ENCODE results near the gene PRR36. TPM values are rescaled to one million over a fixed set of nuclear protein-coding genes. Genes with fewer than 3 reads are reported as not detected.

The PRR36 gene
- polyA plus RNA-seq, 2 of the 4 experiments (the other 2 are of a cell fraction), result 0.04 to 0.35 TPM

DNA sequence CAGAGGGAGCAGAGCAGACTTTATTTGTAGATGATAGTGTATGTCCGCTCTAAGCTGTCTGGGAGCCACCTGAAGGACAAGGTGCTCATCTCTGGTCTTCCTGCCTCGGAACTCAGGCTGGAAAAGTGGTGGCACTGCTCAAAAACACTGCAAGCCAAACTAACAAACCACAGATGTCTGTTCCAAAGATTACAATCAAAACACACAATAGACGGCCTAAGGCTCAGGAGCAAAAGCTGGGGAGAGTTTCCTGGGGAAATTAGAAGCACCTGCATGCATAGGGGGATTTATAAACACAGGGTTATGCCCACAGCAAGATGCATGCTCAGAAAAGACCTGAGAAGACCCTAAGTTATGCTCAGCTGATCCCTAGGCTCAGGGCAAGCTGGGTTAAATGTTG lies 53.6 kb downstream of the PRR36 start:
- DNase-seq (ENCODE audit: low read depth in 1 of 2, low spot score in 1 of 2) (no peak), ATAC-seq (no peak), FAIRE-seq (no peak)
- TF ChIP-seq, protein P1, sequence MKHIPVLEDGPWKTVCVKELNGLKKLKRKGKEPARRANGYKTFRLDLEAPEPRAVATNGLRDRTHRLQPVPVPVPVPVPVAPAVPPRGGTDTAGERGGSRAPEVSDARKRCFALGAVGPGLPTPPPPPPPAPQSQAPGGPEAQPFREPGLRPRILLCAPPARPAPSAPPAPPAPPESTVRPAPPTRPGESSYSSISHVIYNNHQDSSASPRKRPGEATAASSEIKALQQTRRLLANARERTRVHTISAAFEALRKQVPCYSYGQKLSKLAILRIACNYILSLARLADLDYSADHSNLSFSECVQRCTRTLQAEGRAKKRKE (CRISPR knock-in tag; IDR thresholded peaks at IDR 0.05; ENCODE audit: low read depth), result no peak
- TF ChIP-seq, protein P2, sequence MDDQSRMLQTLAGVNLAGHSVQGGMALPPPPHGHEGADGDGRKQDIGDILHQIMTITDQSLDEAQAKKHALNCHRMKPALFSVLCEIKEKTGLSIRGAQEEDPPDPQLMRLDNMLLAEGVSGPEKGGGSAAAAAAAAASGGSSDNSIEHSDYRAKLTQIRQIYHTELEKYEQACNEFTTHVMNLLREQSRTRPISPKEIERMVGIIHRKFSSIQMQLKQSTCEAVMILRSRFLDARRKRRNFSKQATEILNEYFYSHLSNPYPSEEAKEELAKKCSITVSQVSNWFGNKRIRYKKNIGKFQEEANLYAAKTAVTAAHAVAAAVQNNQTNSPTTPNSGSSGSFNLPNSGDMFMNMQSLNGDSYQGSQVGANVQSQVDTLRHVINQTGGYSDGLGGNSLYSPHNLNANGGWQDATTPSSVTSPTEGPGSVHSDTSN (IDR thresholded peaks at IDR 0.05), result no peak
- TF ChIP-seq JUN (IDR thresholded peaks at IDR 0.05) (no peak), EHF (CRISPR knock-in tag; IDR thresholded peaks at IDR 0.05) (no peak), MAFK (IDR thresholded peaks at IDR 0.05; ENCODE audit: partially characterized antibody) (no peak), RFX5 (IDR thresholded peaks at IDR 0.05) (no peak)
- no peaks in the 10 kb centered on the region for H3K9me3 ChIP-seq
- H3K27ac ChIP-seq, result no peak overlapping the region
- POLR2A ChIA-PET, result no interaction called here
- no peaks in the 10 kb centered on the region for H3K4me1 ChIP-seq
- no peak overlapping the region for H3K4me3 ChIP-seq
- no peak overlapping the region for H3K4me2 ChIP-seq
- CTCF ChIA-PET, result interaction anchor here (1.2 to 2.2 kb wide), 3 partner anchors 9 to 139 kb away, joined by 3 to 7 read pairs (median 5); partner anchors contain the start of gene TRAPPC5
- WGBS (ENCODE audit: missing lambda C conversion rate), result 36% methylated on average over 3 of the region's 3 CpGs

DNA sequence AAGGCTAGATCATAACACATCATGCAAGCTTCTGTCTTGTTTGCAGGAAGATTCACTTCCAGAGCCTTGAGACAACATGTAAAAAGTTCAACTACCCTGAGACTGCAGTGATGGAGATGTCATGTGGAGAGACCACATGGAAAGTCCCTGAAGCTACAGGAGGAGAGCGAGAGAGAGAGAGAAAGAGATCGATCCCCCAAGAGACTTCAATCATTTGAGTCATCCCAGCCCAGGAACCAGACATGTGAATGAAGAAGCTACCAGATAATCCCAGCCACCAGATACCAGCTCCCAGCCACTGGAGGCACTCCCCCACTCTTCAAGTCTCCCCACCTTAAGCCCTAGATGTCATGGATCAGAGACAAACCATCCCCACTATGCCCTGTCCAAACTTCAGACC lies 54.9 kb downstream of the PRR36 start:
- Histone ChIP-seq H3K9me3 (no peaks in the 10 kb centered on the region), H3K4me1 (no peaks in the 10 kb centered on the region), H3K4me2 (no peak overlapping the region), H3K4me3 (no peak overlapping the region), H3K27ac (no peak overlapping the region)
- no peak for FAIRE-seq
- TF ChIP-seq CHD4 (IDR thresholded peaks at IDR 0.05; ENCODE audit: borderline replicate concordance), result no peak
- no peak for TF ChIP-seq FOSB (CRISPR knock-in tag; IDR thresholded peaks at IDR 0.05)
- TF ChIP-seq, protein P3, sequence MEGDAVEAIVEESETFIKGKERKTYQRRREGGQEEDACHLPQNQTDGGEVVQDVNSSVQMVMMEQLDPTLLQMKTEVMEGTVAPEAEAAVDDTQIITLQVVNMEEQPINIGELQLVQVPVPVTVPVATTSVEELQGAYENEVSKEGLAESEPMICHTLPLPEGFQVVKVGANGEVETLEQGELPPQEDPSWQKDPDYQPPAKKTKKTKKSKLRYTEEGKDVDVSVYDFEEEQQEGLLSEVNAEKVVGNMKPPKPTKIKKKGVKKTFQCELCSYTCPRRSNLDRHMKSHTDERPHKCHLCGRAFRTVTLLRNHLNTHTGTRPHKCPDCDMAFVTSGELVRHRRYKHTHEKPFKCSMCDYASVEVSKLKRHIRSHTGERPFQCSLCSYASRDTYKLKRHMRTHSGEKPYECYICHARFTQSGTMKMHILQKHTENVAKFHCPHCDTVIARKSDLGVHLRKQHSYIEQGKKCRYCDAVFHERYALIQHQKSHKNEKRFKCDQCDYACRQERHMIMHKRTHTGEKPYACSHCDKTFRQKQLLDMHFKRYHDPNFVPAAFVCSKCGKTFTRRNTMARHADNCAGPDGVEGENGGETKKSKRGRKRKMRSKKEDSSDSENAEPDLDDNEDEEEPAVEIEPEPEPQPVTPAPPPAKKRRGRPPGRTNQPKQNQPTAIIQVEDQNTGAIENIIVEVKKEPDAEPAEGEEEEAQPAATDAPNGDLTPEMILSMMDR (IDR thresholded peaks at IDR 0.05), result no peak
- no peak for TF ChIP-seq CEBPB (IDR thresholded peaks at IDR 0.05)
- TF ChIP-seq ZNF302 (CRISPR knock-in tag; IDR thresholded peaks at IDR 0.05), result no peak
- TF ChIP-seq NPAS2 (CRISPR knock-in tag; IDR thresholded peaks at IDR 0.05; ENCODE audit: borderline replicate concordance), result no peak
- TF ChIP-seq CBX2 (IDR thresholded peaks at IDR 0.05; ENCODE audit: borderline replicate concordance, low read depth), result no peak
- no peak for TF ChIP-seq ZSCAN20 (CRISPR knock-in tag; IDR thresholded peaks at IDR 0.05)
- no peak for TF ChIP-seq EP300 (IDR thresholded peaks at IDR 0.05)
- no peak for TF ChIP-seq ESRRA (IDR thresholded peaks at IDR 0.05; ENCODE audit: borderline replicate concordance, low read length)
- TF ChIP-seq, protein P4, sequence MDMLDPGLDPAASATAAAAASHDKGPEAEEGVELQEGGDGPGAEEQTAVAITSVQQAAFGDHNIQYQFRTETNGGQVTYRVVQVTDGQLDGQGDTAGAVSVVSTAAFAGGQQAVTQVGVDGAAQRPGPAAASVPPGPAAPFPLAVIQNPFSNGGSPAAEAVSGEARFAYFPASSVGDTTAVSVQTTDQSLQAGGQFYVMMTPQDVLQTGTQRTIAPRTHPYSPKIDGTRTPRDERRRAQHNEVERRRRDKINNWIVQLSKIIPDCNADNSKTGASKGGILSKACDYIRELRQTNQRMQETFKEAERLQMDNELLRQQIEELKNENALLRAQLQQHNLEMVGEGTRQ (IDR thresholded peaks at IDR 0.05), result no peak
- TF ChIP-seq, protein P5, sequence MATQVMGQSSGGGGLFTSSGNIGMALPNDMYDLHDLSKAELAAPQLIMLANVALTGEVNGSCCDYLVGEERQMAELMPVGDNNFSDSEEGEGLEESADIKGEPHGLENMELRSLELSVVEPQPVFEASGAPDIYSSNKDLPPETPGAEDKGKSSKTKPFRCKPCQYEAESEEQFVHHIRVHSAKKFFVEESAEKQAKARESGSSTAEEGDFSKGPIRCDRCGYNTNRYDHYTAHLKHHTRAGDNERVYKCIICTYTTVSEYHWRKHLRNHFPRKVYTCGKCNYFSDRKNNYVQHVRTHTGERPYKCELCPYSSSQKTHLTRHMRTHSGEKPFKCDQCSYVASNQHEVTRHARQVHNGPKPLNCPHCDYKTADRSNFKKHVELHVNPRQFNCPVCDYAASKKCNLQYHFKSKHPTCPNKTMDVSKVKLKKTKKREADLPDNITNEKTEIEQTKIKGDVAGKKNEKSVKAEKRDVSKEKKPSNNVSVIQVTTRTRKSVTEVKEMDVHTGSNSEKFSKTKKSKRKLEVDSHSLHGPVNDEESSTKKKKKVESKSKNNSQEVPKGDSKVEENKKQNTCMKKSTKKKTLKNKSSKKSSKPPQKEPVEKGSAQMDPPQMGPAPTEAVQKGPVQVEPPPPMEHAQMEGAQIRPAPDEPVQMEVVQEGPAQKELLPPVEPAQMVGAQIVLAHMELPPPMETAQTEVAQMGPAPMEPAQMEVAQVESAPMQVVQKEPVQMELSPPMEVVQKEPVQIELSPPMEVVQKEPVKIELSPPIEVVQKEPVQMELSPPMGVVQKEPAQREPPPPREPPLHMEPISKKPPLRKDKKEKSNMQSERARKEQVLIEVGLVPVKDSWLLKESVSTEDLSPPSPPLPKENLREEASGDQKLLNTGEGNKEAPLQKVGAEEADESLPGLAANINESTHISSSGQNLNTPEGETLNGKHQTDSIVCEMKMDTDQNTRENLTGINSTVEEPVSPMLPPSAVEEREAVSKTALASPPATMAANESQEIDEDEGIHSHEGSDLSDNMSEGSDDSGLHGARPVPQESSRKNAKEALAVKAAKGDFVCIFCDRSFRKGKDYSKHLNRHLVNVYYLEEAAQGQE (IDR thresholded peaks at IDR 0.05), result no peak
- no peak for TF ChIP-seq RFX5 (IDR thresholded peaks at IDR 0.05)
- TF ChIP-seq, protein P2 (IDR thresholded peaks at IDR 0.05), result no peak
- TF ChIP-seq MYC (IDR thresholded peaks at IDR 0.05; ENCODE audit: borderline replicate concordance, low read length), result no peak
- no peak for TF ChIP-seq JUNB (IDR thresholded peaks at IDR 0.05)
- no peak for TF ChIP-seq HOXB5 (CRISPR knock-in tag; IDR thresholded peaks at IDR 0.05)
- no peak for TF ChIP-seq CBX8 (IDR thresholded peaks at IDR 0.05)
- ChIA-PET CTCF (interaction anchor here (1.3 kb wide), 1 partner anchor 12 kb away, joined by 6 read pairs; no protein-coding TSS in a partner anchor), POLR2A (no interaction called here)
- no peak for ATAC-seq
- DNase-seq (ENCODE audit: low read depth in 1 of 2, low spot score in 1 of 2), result no peak
- 24% methylated on average over 2 of the region's 2 CpGs for WGBS (ENCODE audit: missing lambda C conversion rate)
